IPS DF 6.9 (cell line): ENCODE measurements around the gene SLC12A3.
"Not testable (repeated sequence)": the region's sequence is repeated elsewhere in the genome, so short reads cannot be mapped to it uniquely, and the experiment has no call there.

Experiments
- DNase-seq: peaks from one replicate; pipeline ENCODE4 v3.0.0-alpha.2; 2013; ENCODE audit warnings: low read depth, low spot score
- H3K27ac ChIP-seq: one replicate; pipeline ENCODE4 v1.5.1; 2013; ENCODE audit warnings: low read length, control low read depth
- H3K27me3 ChIP-seq: 2 replicates; pipeline ENCODE4 v1.6.1; 2013; ENCODE audit warnings: mild to moderate bottlenecking, low read length; ENCODE audit not compliant: control insufficient read depth, insufficient read depth
- H3K36me3 ChIP-seq: 2 replicates; pipeline ENCODE4 v1.6.1; 2013; ENCODE audit warnings: low read length; ENCODE audit not compliant: control insufficient read depth, insufficient read depth
- H3K4me1 ChIP-seq: 2 replicates; pipeline ENCODE4 v1.6.1; 2013; ENCODE audit warnings: low read length; ENCODE audit not compliant: control insufficient read depth, insufficient read depth
- H3K4me3 ChIP-seq: 2 replicates; pipeline ENCODE4 v1.5.1; 2013; ENCODE audit warnings: mild to moderate bottlenecking, low read length
- H3K9me3 ChIP-seq: 2 replicates; pipeline ENCODE4 v1.6.1; 2013; ENCODE audit warnings: low read length, inconsistent platforms; ENCODE audit not compliant: control insufficient read depth, insufficient read depth
- WGBS: extraction: QIAGEN DNeasy Blood & Tissue Kit; methylation state at CpG from one replicate; pipeline ENCODE4 v1.1.7; 2013; ENCODE audit warnings: mixed read lengths, missing lambda C conversion rate; ENCODE audit not compliant: insufficient read length, insufficient coverage; 5-methylcytosine and 5-hydroxymethylcytosine counted together

The SLC12A3 gene

DNA sequence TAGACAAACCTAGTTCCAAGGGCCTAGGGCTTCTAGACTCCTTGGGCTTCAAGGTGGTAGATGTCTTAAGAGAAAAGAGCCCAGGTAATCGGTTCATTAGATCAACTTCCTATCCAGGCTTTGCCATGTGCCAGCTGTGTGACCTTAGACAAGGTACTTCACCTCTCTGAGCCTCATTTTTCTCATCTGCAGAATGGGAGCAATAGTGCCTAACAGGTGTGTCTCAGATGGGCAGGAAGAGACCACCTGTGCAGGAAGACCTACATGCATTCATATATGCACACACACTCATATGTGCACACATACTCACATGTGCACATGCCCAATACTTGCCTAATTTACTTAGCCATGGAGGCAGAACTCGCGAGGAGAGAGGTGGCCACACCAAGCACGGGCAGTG is 15.7 kb downstream of the SLC12A3 start:
- no peaks in the 10 kb centered on the region for H3K27me3 ChIP-seq
- no peaks in the 10 kb centered on the region for H3K36me3 ChIP-seq
- H3K4me1 ChIP-seq = no peaks in the 10 kb centered on the region
- H3K27ac ChIP-seq = no peak overlapping the region
- H3K4me3 ChIP-seq = no peak overlapping the region
- no peak for DNase-seq
- H3K9me3 ChIP-seq = peaks cover 2% of the 10 kb centered on the region; the same call in 1 of the 2 replicates
- no CpG with 5 or more reads among the region's 4 CpGs for WGBS

DNA sequence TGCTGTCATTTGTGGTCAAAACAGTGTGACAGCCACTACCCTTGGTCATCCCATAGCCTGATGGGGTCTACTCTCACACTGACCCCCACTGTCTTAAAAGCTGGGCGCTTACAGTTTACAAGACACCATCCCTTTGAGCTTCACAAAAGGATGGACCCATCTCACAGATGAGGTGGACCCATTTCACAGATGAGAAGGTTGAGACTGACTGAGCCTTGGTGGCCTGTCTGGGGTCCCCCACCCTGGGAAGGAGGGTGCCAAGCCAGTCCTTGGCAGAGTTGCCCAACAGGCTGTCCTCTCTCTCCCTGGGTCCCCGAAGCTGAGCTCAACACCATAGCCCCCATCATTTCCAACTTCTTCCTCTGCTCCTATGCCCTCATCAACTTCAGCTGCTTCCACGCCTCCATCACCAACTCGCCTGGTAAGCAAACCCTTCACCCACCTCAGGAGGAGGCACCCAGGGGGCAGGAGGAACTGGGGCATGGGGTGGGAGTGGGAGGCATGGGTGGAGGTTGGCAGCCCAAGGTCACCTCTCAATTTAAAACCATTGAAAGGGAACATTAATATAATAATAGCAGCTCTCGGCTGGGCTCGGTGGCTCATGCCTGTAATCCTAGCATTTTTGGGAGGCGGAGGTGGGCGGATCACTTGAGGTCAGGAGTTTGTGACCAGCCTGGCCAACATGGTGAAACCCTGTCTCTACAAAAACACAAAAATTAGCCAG is 17.2 kb downstream of the SLC12A3 start:
- H3K36me3 ChIP-seq = no peaks in the 10 kb centered on the region
- H3K4me1 ChIP-seq = no peaks in the 10 kb centered on the region
- no peak for DNase-seq
- no peaks in the 10 kb centered on the region for H3K27me3 ChIP-seq
- no peak overlapping the region for H3K27ac ChIP-seq
- WGBS = no CpG with 5 or more reads among the region's 8 CpGs
- no peak overlapping the region for H3K4me3 ChIP-seq
- H3K9me3 ChIP-seq = peaks cover 2% of the 10 kb centered on the region; the same call in 1 of the 2 replicates

GRCh38 chr16:56883586-56883985 is 18.6 kb downstream of the SLC12A3 start:
- no peak overlapping the region for H3K4me3 ChIP-seq
- WGBS = no CpG with 5 or more reads among the region's 2 CpGs

GRCh38 chr16:56884026-56884582 is 19.1 kb downstream of the SLC12A3 start:
- Histone ChIP-seq H3K27ac (no peak overlapping the region), H3K27me3 (no peaks in the 10 kb centered on the region), H3K36me3 (no peaks in the 10 kb centered on the region), H3K4me1 (no peaks in the 10 kb centered on the region), H3K9me3 (peaks cover 2% of the 10 kb centered on the region; the same call in 1 of the 2 replicates), H3K4me3 (no peak overlapping the region)
- no peak for DNase-seq
- WGBS = no CpG with 5 or more reads among the region's 14 CpGs

More at GRCh38 chr16:56883586-56883985, 18.6 kb downstream of the SLC12A3 start:
- no peak for DNase-seq
- Histone ChIP-seq H3K27me3 (no peaks in the 10 kb centered on the region), H3K36me3 (no peaks in the 10 kb centered on the region), H3K9me3 (peaks cover 2% of the 10 kb centered on the region; the same call in 1 of the 2 replicates), H3K4me1 (no peaks in the 10 kb centered on the region), H3K27ac (no peak overlapping the region)

DNA sequence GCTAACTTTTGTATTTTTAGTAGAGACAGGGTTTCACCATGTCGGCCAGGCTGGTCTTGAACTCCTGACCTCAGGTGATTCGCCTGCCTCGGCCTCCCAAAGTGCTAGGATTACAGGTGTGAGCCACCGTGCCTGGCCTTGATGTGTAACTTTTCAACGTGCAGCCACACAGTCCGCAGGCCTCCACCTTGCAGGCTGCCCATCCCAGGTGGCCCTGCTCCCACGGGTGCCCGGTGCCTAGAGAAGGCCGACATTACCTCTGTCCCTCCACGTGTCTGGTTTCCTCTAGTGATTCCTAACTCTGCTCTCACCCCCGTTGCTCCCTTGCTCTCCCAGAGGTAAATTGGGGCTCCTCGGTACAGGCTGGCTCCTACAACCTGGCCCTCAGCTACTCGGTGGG is 19.9 kb downstream of the SLC12A3 start:
- H3K27ac ChIP-seq = not testable (repeated sequence)

DNA sequence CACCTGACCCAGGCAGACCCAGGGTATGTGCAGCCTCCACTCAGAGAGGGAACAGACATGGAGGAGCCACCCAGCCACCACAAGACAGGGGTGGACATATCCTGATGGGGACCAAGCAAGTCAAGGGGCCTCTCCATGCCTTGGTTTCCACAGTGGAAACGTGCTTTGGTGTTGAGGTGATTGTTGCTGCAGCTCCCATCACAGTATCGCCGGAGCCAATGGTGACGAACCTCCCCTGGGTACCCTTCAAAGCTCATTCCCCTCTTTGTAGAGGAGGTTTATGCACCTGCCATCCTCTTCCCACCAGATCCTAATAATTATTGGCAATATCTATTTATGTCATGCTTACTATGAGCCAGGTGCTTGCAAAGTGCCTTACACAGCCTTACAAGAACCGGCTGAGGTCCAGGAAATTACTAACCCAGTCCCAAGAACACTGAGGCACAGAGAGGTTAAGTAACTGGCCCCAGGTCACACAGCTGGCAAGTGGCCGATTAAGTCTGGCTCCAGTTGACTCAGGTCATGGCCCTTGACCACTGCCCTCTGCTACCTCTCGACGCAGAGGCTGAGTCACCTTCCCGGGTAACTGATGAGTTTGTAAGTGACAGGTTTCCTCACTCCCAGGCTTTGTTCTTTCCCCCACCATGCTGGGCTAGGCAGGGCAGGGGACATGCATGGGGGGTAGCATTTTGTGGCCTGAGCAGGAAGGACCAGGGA is 20.6 kb downstream of the SLC12A3 start:
- no peaks in the 10 kb centered on the region for H3K4me1 ChIP-seq
- H3K9me3 ChIP-seq = peaks cover 2% of the 10 kb centered on the region; the same call in 1 of the 2 replicates
- DNase-seq = no peak
- no peak overlapping the region for H3K27ac ChIP-seq
- WGBS = no CpG with 5 or more reads among the region's 9 CpGs
- H3K36me3 ChIP-seq = no peaks in the 10 kb centered on the region
- no peak overlapping the region for H3K4me3 ChIP-seq
- H3K27me3 ChIP-seq = no peaks in the 10 kb centered on the region

More for the DNA sequence above, 19.9 kb downstream of the SLC12A3 start:
- H3K27me3 ChIP-seq, H3K4me3 ChIP-seq, H3K4me1 ChIP-seq, DNase-seq, H3K9me3 ChIP-seq, H3K36me3 ChIP-seq: not testable (repeated sequence)
- WGBS = no CpG with 5 or more reads among the region's 13 CpGs

GRCh38 chr16:56886296-56886695 is 21.3 kb downstream of the SLC12A3 start:
- no CpG with 5 or more reads among the region's 12 CpGs for WGBS
- H3K9me3 ChIP-seq = peaks cover 2% of the 10 kb centered on the region; the same call in 1 of the 2 replicates
- no peak overlapping the region for H3K4me3 ChIP-seq

GRCh38 chr16:56886826-56887225 is 21.8 kb downstream of the SLC12A3 start:
- no peaks in the 10 kb centered on the region for H3K36me3 ChIP-seq
- H3K4me3 ChIP-seq = no peak overlapping the region
- no peaks in the 10 kb centered on the region for H3K27me3 ChIP-seq
- peaks cover 2% of the 10 kb centered on the region; the same call in 1 of the 2 replicates for H3K9me3 ChIP-seq
- WGBS = no CpG with 5 or more reads among the region's 9 CpGs
- H3K27ac ChIP-seq = no peak overlapping the region
- DNase-seq = no peak
- H3K4me1 ChIP-seq = no peaks in the 10 kb centered on the region

More at GRCh38 chr16:56886296-56886695, 21.3 kb downstream of the SLC12A3 start:
- no peaks in the 10 kb centered on the region for H3K36me3 ChIP-seq
- no peak for DNase-seq
- H3K27me3 ChIP-seq = no peaks in the 10 kb centered on the region
- H3K27ac ChIP-seq = no peak overlapping the region
- H3K4me1 ChIP-seq = no peaks in the 10 kb centered on the region

GRCh38 chr16:56888806-56889205 is 23.8 kb downstream of the SLC12A3 start:
- Histone ChIP-seq H3K36me3 (no peaks in the 10 kb centered on the region), H3K27ac (no peak overlapping the region), H3K4me1 (no peaks in the 10 kb centered on the region), H3K9me3 (peaks cover 2% of the 10 kb centered on the region; the same call in 1 of the 2 replicates), H3K27me3 (no peaks in the 10 kb centered on the region), H3K4me3 (no peak overlapping the region)
- no peak for DNase-seq
- WGBS = no CpG with 5 or more reads among the region's 7 CpGs

DNA sequence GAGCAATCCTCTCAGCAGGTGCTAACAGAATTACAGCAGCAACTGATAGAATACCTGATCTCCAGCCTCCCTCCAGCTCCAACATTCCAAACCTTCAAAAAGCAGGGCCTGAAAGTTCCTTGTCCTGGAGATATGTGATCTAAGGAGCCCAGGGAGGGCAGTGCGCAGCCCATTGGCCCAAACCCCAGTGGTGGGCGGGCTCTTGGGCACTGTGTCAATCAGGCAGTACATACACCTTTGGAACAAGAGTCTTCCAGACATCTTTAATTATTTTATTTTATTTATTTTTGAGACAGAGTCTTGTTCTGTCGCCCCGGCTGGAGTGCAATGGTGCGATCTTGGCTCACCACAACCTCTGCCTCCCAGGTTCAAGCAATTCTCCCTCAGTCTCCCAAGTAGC is 24.2 kb downstream of the SLC12A3 start:
- DNase-seq = no peak
- H3K27me3 ChIP-seq = no peaks in the 10 kb centered on the region
- no CpG with 5 or more reads among the region's 5 CpGs for WGBS
- no peaks in the 10 kb centered on the region for H3K36me3 ChIP-seq
- H3K27ac ChIP-seq = no peak overlapping the region
- no peak overlapping the region for H3K4me3 ChIP-seq
- H3K9me3 ChIP-seq = peaks cover 2% of the 10 kb centered on the region; the same call in 1 of the 2 replicates
- no peaks in the 10 kb centered on the region for H3K4me1 ChIP-seq
